Nephron progenitor cell (in vitro differentiated cells): ENCODE results near the gene MAP4K2.

ENCODE experiments used
- DNase-seq: peaks from one replicate; pipeline ENCODE4 v3.0.0; 2021
- H3K27ac Mint-ChIP-seq: 2 replicates; pipeline ENCODE4 v1.8.0; 2021; ENCODE audit warnings: mild to moderate bottlenecking, moderate library complexity, mixed read lengths
- H3K27me3 Mint-ChIP-seq: 2 replicates; pipeline ENCODE4 v1.8.0; 2021; ENCODE audit warnings: mild to moderate bottlenecking, low read depth, mixed read lengths; ENCODE audit not compliant: poor library complexity
- H3K36me3 Mint-ChIP-seq: 2 replicates; pipeline ENCODE4 v1.8.0; 2021; ENCODE audit warnings: low read depth, mixed read lengths
- H3K4me1 Mint-ChIP-seq: 2 replicates; pipeline ENCODE4 v1.8.0; 2021; ENCODE audit warnings: mixed read lengths
- H3K4me3 Mint-ChIP-seq: 2 replicates; pipeline ENCODE4 v1.8.0; 2021; ENCODE audit warnings: mild to moderate bottlenecking, moderate library complexity, mixed read lengths
- H3K9me3 Mint-ChIP-seq: 2 replicates; pipeline ENCODE4 v1.8.0; 2021; ENCODE audit warnings: mild to moderate bottlenecking, moderate library complexity, mixed read lengths
- CTCF ChIP-seq: fragments of 200-600 bp; sonication (generic); IDR thresholded peaks from 2 replicates; pipeline ENCODE4 v1.5.0; 2021; ENCODE audit warnings: antibody characterized with exemption

MAP4K2 gene

DNA sequence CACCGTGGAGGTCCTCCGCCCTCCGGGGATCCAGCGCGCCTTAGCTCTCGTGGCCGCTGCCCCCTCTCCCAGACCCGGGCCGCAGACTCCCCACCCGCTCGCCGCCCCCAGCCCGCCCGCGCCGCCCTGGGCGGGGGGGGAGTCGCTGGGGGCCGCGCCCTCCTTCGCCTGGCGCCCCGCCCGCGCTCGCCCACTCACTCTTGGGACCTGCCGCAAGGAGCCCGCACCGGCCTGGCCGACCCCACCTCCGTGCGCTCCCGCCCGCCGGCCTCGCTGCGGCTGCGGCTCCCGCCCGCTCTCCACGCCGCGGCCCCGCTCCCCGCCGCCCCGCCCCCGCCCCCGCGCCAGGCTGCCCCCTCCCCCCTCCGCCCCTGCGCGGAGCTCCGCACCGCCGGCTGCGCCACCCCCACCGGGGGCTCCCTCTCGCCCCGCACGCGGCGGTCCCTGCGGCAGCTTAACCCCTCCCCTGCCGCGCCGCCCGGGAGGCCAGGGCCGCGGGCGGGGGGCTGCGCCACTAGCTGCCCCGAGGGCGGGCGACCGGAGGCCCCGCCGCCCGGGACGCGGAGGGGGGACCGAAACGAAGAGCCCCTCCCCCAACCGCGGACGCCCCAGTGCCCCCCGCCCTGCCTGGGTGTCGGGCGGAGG, 58.3 kb downstream of the MAP4K2 start:
- peak; percentile 55 for DNase-seq
- peak overlapping the region; percentile 67 for H3K4me3 Mint-ChIP-seq
- no peaks in the 10 kb centered on the region for H3K9me3 Mint-ChIP-seq
- peaks cover 5% of the 10 kb centered on the region for H3K36me3 Mint-ChIP-seq
- H3K4me1 Mint-ChIP-seq = peaks cover 18% of the 10 kb centered on the region
- no peak for TF ChIP-seq CTCF
- H3K27ac Mint-ChIP-seq = no peak overlapping the region
- H3K27me3 Mint-ChIP-seq = peaks cover 77% of the 10 kb centered on the region

DNA sequence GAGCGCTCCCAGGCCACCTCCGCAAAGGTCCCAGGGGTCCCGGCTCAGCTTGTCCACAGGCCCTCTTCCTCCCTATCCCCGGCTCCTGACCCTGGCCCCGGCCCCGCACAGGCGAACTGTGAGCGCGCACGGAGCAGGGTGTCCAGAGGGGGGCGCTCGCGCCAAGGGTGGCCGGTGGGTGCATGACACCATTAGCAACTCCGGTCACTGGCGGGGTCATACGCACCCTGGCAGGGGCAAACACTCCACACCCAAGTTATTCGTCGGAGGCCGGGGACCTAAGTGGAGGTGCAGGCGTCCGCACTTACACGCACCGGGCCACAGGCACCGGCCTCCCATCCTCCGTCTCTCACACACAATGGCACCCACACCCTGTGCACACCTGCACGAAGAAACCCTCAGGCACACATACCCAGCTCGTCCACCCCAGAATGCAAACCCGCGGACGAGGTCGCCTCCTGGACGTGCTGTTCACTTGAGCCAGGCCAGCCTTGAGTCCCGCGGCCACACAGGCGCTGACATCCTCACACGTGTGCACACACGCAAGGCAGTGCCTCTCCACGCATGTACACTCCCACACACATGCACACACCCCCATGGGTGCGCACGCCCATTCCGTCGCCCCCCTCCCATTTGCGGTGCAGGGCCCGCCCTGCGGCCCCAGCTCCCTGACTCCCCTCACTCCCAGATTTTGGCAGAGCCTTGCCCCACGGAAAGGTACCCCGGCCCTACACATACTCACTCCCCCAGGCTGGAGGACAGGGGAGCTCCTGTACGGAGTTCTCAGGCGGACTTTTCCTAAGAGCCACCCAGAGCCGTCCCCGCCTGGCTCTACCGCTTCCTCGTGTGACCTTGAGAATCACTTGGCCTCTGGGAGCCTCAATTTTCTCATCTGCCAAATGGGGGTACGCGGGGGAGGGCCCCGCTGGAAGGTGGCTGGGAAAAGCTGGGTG, 59.1 kb downstream of the MAP4K2 start, which contains the start of gene RASGRP2:
Gene RASGRP2, minus strand, starts transcription at position 552 of the 953 bp plus-strand sequence. CDS start 1,276 bp downstream, outside the sequence.
- peak; percentile 67 for DNase-seq

DNA sequence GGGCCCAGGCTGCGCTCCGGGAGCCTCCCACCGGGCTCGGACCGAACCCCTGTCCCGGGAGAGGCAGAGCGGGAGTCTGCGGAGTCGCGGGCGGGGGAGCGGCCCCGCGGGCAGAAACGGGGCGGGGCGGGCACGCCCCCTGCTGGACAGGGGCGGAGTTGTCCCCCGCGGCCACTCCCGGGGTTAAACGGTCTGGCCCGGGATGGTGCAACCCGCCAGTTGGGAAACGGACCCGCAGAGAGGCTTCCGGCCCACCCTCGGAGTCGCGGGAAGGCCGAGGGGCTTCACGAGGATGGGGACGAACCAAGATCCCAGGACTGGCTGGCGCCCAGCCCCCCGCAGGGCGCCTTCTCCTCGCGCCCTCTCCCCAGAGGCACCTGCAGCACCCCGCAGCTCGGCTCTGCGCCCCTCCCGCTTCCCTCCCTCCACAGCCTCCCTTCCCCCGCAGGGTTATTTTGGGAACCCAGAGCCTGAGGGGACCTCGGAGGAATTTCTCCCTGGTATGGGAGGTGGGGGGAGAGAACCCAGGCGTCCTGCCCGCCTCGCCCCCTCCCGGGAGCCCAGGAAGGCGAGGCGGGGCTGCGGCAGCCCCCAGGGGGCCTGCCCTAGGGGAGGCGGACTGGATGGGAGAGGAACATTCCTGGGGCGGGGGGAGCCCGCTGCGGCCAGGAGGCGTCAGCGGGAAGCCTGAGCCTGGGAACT, 60.0 kb downstream of the MAP4K2 start:
- Mint-ChIP-seq H3K27me3 (peaks cover 86% of the 10 kb centered on the region), H3K36me3 (peaks cover 1% of the 10 kb centered on the region), H3K9me3 (no peaks in the 10 kb centered on the region), H3K4me3 (no peak overlapping the region), H3K4me1 (peaks cover 15% of the 10 kb centered on the region), H3K27ac (no peak overlapping the region)
- TF ChIP-seq CTCF = peak; percentile 82
- DNase-seq = peak; percentile 75

More for the DNA sequence above, 59.1 kb downstream of the MAP4K2 start, which contains the start of gene RASGRP2:
- TF ChIP-seq CTCF = peak; percentile 36
- H3K4me3 Mint-ChIP-seq = peak within 1 kb of the TSS; percentile 67
- H3K27ac Mint-ChIP-seq = no peak within 1 kb of the TSS
- peaks cover 85% of the 10 kb centered on the region for H3K27me3 Mint-ChIP-seq
- no peaks in the 10 kb centered on the region for H3K9me3 Mint-ChIP-seq
- peaks cover 18% of the 10 kb centered on the region for H3K4me1 Mint-ChIP-seq
- H3K36me3 Mint-ChIP-seq = peaks cover 5% of the 10 kb centered on the region

GRCh38 chr11:64742087-64742888, 60.7 kb downstream of the MAP4K2 start:
- H3K9me3 Mint-ChIP-seq = no peaks in the 10 kb centered on the region
- peak; percentile 43 for DNase-seq
- TF ChIP-seq CTCF = no peak
- H3K27ac Mint-ChIP-seq = no peak overlapping the region
- no peaks in the 10 kb centered on the region for H3K36me3 Mint-ChIP-seq
- peaks cover 84% of the 10 kb centered on the region for H3K27me3 Mint-ChIP-seq
- peaks cover 13% of the 10 kb centered on the region for H3K4me1 Mint-ChIP-seq
- peak overlapping the region; percentile 52 for H3K4me3 Mint-ChIP-seq

DNA sequence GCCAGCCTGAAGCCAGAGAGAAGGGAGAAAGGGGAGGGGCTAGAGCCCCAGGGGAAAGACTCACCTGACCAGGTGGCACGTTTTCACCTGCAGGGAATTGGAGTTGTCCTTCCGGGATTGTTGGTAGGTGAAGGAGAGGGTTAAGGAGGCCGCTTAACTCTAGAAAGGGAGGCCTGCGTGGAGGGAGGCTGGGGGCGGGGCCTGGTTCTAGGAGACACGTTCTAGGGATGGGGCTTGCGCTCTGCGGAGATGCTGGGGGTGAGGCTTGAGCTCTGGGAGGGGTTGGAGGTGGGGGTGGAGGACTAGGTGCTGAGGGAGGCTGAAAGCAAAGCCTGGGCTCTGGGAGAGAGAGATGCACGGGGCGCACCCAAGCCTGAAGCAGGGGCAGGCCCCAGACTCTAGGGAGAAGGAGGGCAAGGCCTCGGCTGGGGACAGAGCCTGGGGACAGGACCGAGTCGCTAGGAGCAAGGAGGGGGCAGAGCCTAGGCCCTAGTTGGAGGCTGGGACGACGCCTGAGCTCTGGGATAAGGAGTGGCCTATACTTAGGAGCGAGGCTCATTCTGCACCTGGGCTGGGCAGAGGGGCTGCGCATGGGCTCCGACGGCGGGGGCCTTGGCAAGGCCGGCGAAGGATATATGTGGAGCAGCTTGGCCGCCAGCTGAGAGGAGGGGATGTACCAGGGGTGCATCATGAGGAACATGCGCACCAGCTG, 61.5 kb downstream of the MAP4K2 start:
- Mint-ChIP-seq H3K27ac (no peak overlapping the region), H3K27me3 (peaks cover 81% of the 10 kb centered on the region), H3K4me3 (peak overlapping the region; percentile 52), H3K4me1 (peaks cover 17% of the 10 kb centered on the region), H3K9me3 (no peaks in the 10 kb centered on the region), H3K36me3 (no peaks in the 10 kb centered on the region)
- no peak for DNase-seq
- no peak for TF ChIP-seq CTCF
